KMS-11 (cell line): Measurements from ENCODE around the gene MEGF11.

Experiments
- H2AFZ ChIP-seq: fragments of 200-600 bp; sonication (generic); 2 replicates; pipeline ENCODE4 v1.6.1; 2016; ENCODE audit warnings: antibody characterized with exemption, mixed run types, low read depth
- H3K27ac ChIP-seq: fragments of 200-600 bp; sonication (generic); 2 replicates; pipeline ENCODE4 v1.6.1; 2016; ENCODE audit warnings: mild to moderate bottlenecking, mixed run types
- H3K27me3 ChIP-seq: fragments of 200-600 bp; sonication (generic); 2 replicates; pipeline ENCODE4 v1.6.1; 2017; ENCODE audit warnings: mild to moderate bottlenecking, low read depth, mixed run types, moderate library complexity; ENCODE audit not compliant: insufficient read depth
- H3K36me3 ChIP-seq: fragments of 200-600 bp; sonication (generic); 2 replicates; pipeline ENCODE4 v1.6.1; 2017; ENCODE audit warnings: mild to moderate bottlenecking, mixed run types; ENCODE audit not compliant: insufficient read depth
- H3K4me1 ChIP-seq: fragments of 200-600 bp; sonication (generic); 2 replicates; pipeline ENCODE4 v1.6.1; 2016; ENCODE audit warnings: mild to moderate bottlenecking, low read depth, mixed run types; ENCODE audit not compliant: poor library complexity, severe bottlenecking
- H3K4me2 ChIP-seq: fragments of 200-600 bp; sonication (generic); 2 replicates; pipeline ENCODE4 v1.7.0; 2016; ENCODE audit warnings: mild to moderate bottlenecking, mixed run types
- H3K4me3 ChIP-seq: fragments of 200-600 bp; sonication (generic); IDR thresholded peaks from 2 replicates; pipeline ENCODE4 v1.6.1; 2017; ENCODE audit warnings: low read depth, low read length, mixed read lengths; ENCODE audit not compliant: insufficient read depth
- H3K79me2 ChIP-seq: fragments of 200-600 bp; sonication (generic); 2 replicates; pipeline ENCODE4 v1.6.1; 2016; ENCODE audit warnings: low read depth, mixed run types; ENCODE audit not compliant: insufficient read depth
- H3K9ac ChIP-seq: fragments of 200-600 bp; sonication (generic); 2 replicates; pipeline ENCODE4 v1.6.1; 2016; ENCODE audit warnings: mild to moderate bottlenecking, mixed run types
- H4K20me1 ChIP-seq: fragments of 200-600 bp; sonication (generic); 2 replicates; pipeline ENCODE4 v1.6.1; 2016; ENCODE audit warnings: mild to moderate bottlenecking, mixed run types; ENCODE audit not compliant: insufficient read depth
- TF ChIP-seq, protein P1 (sequence below): fragments of 200-600 bp; sonication (generic); conservative IDR thresholded peaks from 2 replicates; pipeline ENCODE4 v1.6.1; 2017; ENCODE audit warnings: low read depth, mild to moderate bottlenecking, antibody characterized with exemption, low read length, moderate library complexity, mixed read lengths

MEGF11 gene

DNA sequence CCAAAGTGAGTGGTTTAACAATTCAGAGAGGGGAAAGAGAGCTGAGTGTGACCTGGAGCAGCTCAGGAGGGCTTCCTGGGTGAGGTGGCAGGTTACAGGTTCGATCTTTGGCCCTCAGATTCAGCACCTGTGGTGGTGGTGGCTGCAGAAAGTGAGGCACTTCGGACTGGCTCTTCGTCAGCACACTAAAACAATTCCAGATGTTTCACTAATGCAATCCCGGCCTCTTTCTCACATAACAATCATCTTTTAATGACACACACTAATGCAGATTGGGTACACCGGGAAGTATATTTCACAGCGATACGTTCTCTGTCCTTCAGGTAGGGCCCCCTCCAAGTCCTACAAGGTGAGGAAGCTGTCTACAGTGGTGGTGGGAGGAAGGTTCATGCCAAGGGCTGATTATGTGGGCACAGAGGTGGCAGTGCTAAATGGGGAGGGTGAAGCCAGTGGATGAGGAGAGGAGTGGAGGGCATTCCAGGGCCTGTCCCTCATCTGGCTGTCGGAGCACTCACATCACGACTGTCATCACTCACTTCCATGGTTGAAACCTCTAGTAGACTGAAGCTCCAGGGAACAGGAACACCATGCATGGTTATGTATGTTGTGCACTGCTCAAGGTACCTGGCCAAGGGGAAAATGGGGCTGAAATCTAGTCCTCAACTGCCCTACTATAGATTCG is 213.2 kb downstream of the MEGF11 start:
- Histone ChIP-seq H3K4me3 (no peak overlapping the region), H3K27me3 (no peaks in the 10 kb centered on the region), H3K9ac (no peak overlapping the region), H3K4me2 (no peak overlapping the region), H4K20me1 (no peaks in the 10 kb centered on the region), H3K27ac (no peak overlapping the region), H3K79me2 (no peaks in the 10 kb centered on the region), H3K4me1 (no peaks in the 10 kb centered on the region), H3K36me3 (no peaks in the 10 kb centered on the region), H2AFZ (no peak overlapping the region)
- TF ChIP-seq, protein P1, sequence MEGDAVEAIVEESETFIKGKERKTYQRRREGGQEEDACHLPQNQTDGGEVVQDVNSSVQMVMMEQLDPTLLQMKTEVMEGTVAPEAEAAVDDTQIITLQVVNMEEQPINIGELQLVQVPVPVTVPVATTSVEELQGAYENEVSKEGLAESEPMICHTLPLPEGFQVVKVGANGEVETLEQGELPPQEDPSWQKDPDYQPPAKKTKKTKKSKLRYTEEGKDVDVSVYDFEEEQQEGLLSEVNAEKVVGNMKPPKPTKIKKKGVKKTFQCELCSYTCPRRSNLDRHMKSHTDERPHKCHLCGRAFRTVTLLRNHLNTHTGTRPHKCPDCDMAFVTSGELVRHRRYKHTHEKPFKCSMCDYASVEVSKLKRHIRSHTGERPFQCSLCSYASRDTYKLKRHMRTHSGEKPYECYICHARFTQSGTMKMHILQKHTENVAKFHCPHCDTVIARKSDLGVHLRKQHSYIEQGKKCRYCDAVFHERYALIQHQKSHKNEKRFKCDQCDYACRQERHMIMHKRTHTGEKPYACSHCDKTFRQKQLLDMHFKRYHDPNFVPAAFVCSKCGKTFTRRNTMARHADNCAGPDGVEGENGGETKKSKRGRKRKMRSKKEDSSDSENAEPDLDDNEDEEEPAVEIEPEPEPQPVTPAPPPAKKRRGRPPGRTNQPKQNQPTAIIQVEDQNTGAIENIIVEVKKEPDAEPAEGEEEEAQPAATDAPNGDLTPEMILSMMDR = no peak

DNA sequence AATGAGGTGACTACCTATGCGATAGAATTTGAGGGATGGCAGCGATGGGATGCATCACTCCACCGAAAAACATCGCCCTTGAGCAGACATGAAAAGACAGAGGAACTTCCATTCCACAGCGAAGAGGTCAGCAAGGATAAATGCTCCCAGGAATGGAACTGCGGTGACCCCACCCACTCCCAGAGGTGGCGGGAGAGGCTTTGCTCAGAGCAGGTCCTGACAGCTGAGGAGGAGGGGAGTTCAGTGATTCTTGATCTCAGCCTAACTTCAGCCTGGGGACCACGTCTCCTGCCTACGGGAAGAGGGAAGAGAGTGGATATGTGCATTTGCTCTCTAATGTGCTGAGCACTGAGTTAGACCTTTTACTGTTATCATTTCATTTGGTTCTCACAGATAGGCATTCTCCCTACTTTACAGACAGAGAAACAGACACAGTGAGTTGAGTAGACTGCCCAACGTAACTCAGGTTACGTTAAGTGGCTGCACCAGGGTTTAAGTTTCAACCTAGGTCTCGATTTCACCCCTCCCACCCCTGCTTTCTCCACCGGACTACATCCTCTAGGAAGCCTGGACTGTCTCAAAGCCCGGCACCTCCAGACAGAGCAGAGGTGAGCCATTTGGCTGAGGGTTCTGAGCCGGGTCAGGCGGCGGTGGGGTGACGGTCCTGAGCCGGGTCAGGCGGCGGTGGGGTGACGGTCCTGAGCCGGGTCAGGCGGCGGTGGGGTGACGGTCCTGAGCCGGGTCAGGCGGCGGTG is 214.3 kb downstream of the MEGF11 start:
- Histone ChIP-seq H3K4me3 (no peak overlapping the region), H3K27ac (no peak overlapping the region), H3K9ac (no peak overlapping the region), H2AFZ (no peak overlapping the region), H3K36me3 (no peaks in the 10 kb centered on the region), H3K4me1 (no peaks in the 10 kb centered on the region), H3K27me3 (no peaks in the 10 kb centered on the region), H3K79me2 (no peaks in the 10 kb centered on the region), H3K4me2 (no peak overlapping the region), H4K20me1 (no peaks in the 10 kb centered on the region)
- TF ChIP-seq, protein P1 = no peak

DNA sequence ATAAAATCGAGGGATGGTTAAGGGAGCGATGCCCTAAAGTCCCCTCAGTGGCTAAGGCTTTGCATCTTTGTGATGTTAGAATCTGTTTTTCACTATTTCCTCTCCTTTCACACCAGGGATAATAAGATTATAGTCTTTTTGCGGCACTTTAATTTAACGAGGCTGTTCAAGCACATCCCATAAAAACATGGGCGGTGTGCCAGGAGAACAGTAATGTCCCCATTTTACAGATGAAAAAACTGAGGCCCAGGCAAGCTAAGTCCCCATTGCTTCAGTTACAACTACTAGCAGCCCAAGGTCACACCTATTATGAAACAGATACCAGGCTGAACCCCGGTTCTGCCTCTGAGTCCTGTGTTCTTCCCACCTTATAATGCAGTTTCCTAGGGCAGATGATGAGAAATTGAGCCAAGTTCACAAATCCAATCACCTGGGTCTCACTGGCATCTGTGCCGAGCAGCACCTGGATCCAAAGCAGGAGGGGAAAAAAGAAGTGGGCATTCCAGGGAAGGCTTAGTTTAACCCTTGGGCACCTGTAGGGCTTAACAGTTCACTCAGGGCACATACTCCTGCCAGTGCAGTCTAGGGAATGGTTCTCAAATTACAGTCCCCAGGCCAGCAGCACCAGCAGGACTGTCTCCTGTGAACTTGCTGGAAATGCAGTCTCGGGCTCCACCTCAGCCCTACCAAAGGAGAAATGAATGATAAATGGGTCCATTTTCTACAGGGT is 215.0 kb downstream of the MEGF11 start:
- no peak overlapping the region for H3K4me2 ChIP-seq
- H3K4me1 ChIP-seq = no peaks in the 10 kb centered on the region
- TF ChIP-seq, protein P1 = no peak
- no peak overlapping the region for H2AFZ ChIP-seq
- H3K9ac ChIP-seq = no peak overlapping the region
- H3K27me3 ChIP-seq = no peaks in the 10 kb centered on the region
- H3K79me2 ChIP-seq = no peaks in the 10 kb centered on the region
- no peaks in the 10 kb centered on the region for H3K36me3 ChIP-seq
- H4K20me1 ChIP-seq = no peaks in the 10 kb centered on the region
- H3K27ac ChIP-seq = no peak overlapping the region
- no peak overlapping the region for H3K4me3 ChIP-seq

DNA sequence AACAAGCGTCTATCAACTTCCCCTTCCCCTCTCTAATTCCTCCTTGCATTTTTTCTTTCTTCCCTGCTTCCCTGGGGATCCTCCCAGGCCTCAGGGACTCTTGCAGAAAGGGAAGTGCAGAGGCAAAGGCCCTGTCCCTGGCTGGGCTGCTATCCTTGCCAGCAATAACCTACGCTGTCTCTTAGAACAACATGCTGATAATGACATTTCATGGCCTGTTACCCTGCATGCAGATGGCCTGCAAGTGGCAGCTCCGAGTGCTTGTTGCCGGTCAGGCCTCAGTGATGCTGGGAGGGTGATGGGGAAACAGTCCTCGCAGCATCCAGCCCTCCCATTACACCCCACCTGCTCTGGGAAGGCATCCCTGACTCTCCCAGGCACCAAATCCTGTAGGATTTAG is 216.7 kb downstream of the MEGF11 start:
- Histone ChIP-seq H3K4me1 (no peaks in the 10 kb centered on the region), H3K27me3 (no peaks in the 10 kb centered on the region), H2AFZ (no peak overlapping the region), H3K4me2 (no peak overlapping the region), H3K79me2 (no peaks in the 10 kb centered on the region), H3K27ac (no peak overlapping the region), H3K9ac (no peak overlapping the region), H3K4me3 (no peak overlapping the region), H4K20me1 (no peaks in the 10 kb centered on the region), H3K36me3 (no peaks in the 10 kb centered on the region)
- TF ChIP-seq, protein P1 = no peak
